K562 (cell line): ENCODE data around the gene CFAP251. TPM values are rescaled to one million over a fixed set of nuclear protein-coding genes. Genes with fewer than 3 reads are reported as not detected.

ENCODE experiments used
- BCOR ChIP-seq: fragments of 450-650 bp; IDR thresholded peaks from 2 replicates; pipeline ENCODE4 v1.6.1; 2016
- EP300 ChIP-seq: IDR thresholded peaks from 2 replicates; pipeline ENCODE4 v1.6.1; 2012; ENCODE audit warnings: low read length, improper control_type of control experiment
- HDAC8 ChIP-seq: fragments of 450-650 bp; IDR thresholded peaks from 2 replicates; pipeline ENCODE4 v1.6.1; 2016; ENCODE audit warnings: mild to moderate bottlenecking, missing genetic modification characterization, moderate library complexity, missing compliant biosample characterization
- HEY1 ChIP-seq: fragments of 250-450 bp; sonication (Bioruptor Pico); IDR thresholded peaks from 2 replicates; pipeline ENCODE4 v1.5.0; 2020; ENCODE audit warnings: mild to moderate bottlenecking, moderate library complexity, borderline replicate concordance
- HLTF ChIP-seq: fragments of 450-650 bp; IDR thresholded peaks from 2 replicates; pipeline ENCODE4 v1.6.1; 2016
- L3MBTL2 ChIP-seq: fragments of 450-650 bp; IDR thresholded peaks from 2 replicates; pipeline ENCODE4 v1.6.1; 2016; ENCODE audit warnings: mild to moderate bottlenecking, moderate library complexity
- NCOA4 ChIP-seq: fragments of 450-650 bp; IDR thresholded peaks from 2 replicates; pipeline ENCODE4 v1.6.1; 2018; ENCODE audit warnings: mild to moderate bottlenecking; ENCODE audit not compliant: partially characterized antibody
- NFATC3 ChIP-seq: fragments of 450-650 bp; IDR thresholded peaks from 2 replicates; pipeline ENCODE4 v1.6.1; 2017; ENCODE audit warnings: mild to moderate bottlenecking
- POLR2AphosphoS5 ChIP-seq: IDR thresholded peaks from 2 replicates; pipeline ENCODE4 v1.6.1; 2011; ENCODE audit warnings: mild to moderate bottlenecking, low read depth, low read length, moderate library complexity; ENCODE audit not compliant: control insufficient read depth, insufficient read depth
- POLR3A ChIP-seq: IDR thresholded peaks from 2 replicates; pipeline ENCODE4 v1.6.1; 2011; ENCODE audit warnings: borderline replicate concordance, mild to moderate bottlenecking, moderate library complexity; ENCODE audit not compliant: insufficient read length, insufficient read depth; ENCODE audit errors: extremely low read depth
- RBM34 ChIP-seq: fragments of 200-400 bp; formaldehyde crosslinking; IDR thresholded peaks from 2 replicates; pipeline ENCODE4 v1.6.1; 2018; ENCODE audit warnings: low read length, borderline replicate concordance; ENCODE audit not compliant: insufficient read depth
- SIN3A ChIP-seq, 2 experiments: fragments of 150-350 bp in 1 of 2; IDR thresholded peaks; 2 replicates each; pipeline ENCODE4 v1.6.1; 2011 to 2016; ENCODE audit warnings: borderline replicate concordance in 2 of 2, low read depth in 2 of 2, low read length in 2 of 2, mild to moderate bottlenecking in 2 of 2, moderate library complexity in 2 of 2; ENCODE audit not compliant: control insufficient read depth in 1 of 2
- TAF1 ChIP-seq: IDR thresholded peaks from 2 replicates; pipeline ENCODE4 v1.6.1; 2011; ENCODE audit warnings: mild to moderate bottlenecking, low read length, moderate library complexity; ENCODE audit not compliant: insufficient read depth, control insufficient read depth, severe bottlenecking; ENCODE audit errors: extremely low read depth
- ZBTB17 ChIP-seq: fragments of 450-650 bp; formaldehyde crosslinking; IDR thresholded peaks from 2 replicates; pipeline ENCODE4 v1.4.0; 2020; ENCODE audit warnings: mild to moderate bottlenecking
- ZNF354B ChIP-seq: fragments of 250-450 bp; sonication (Bioruptor Pico); IDR thresholded peaks from 2 replicates; pipeline ENCODE4 v1.4.0; 2020
- ZNF41 ChIP-seq: fragments of 250-450 bp; sonication (Bioruptor Pico); conservative IDR thresholded peaks from 2 replicates; pipeline ENCODE4 v1.4.0; 2020; ENCODE audit warnings: mild to moderate bottlenecking
- ZNF77 ChIP-seq: fragments of 250-450 bp; sonication (Bioruptor Pico); IDR thresholded peaks from 2 replicates; pipeline ENCODE4 v1.5.0; 2020
- polyA plus RNA-seq, 8 experiments: library from polyadenylated mRNA; depleted of rRNA in 4 of 8; stranded (reverse) in 5 of 8; unstranded in 3 of 8; fragments of >200 nt; fragmentation: Nextera tagmentation in 2 of 8; fragmentation: Illumina TruSeq in 1 of 8; extraction: Ambion mirVana in 2 of 8; extraction: Trizol in 1 of 8; gene quantifications; 2 replicates each; pipeline versions ENCODE4 v1.2.1 to v1.2.3, GENCODE V29; 2011 to 2014; ENCODE audit warnings: inconsistent platforms in 1 of 8, missing spikeins in 1 of 8
- total RNA-seq, 7 experiments: library from RNA; depleted of rRNA in 6 of 7; stranded (reverse); fragments of >200 nt in 6 of 7; fragmentation: Illumina TruSeq in 2 of 7; extraction: Trizol in 2 of 7; gene quantifications; 2 replicates each; pipeline versions ENCODE4 v1.2.1 to v1.2.3, GENCODE V29; 2011 to 2021; ENCODE audit warnings: low replicate concordance in 1 of 7
- TF ChIP-seq, protein P1 (sequence below): fragments of 250-450 bp; sonication (Bioruptor Pico); IDR thresholded peaks from 2 replicates; pipeline ENCODE4 v1.4.0; 2020
- TF ChIP-seq, protein P2 (sequence below): fragments of 250-450 bp; sonication (Bioruptor Pico); IDR thresholded peaks from 2 replicates; pipeline ENCODE4 v1.5.1; 2021; ENCODE audit warnings: mild to moderate bottlenecking
- TF ChIP-seq, protein P3 (sequence below): sonication (generic); formaldehyde crosslinking; IDR thresholded peaks from 2 replicates; pipeline ENCODE4 v1.9.0; 2022; ENCODE audit warnings: mild to moderate bottlenecking, missing genetic modification reagents

The CFAP251 gene
- total and polyA plus RNA-seq, 9 of the 15 experiments (the other 6 are each of a cell fraction or from before 2014, with no cell fraction given): 16.6 to 31.0 (median 19.1) TPM

DNA sequence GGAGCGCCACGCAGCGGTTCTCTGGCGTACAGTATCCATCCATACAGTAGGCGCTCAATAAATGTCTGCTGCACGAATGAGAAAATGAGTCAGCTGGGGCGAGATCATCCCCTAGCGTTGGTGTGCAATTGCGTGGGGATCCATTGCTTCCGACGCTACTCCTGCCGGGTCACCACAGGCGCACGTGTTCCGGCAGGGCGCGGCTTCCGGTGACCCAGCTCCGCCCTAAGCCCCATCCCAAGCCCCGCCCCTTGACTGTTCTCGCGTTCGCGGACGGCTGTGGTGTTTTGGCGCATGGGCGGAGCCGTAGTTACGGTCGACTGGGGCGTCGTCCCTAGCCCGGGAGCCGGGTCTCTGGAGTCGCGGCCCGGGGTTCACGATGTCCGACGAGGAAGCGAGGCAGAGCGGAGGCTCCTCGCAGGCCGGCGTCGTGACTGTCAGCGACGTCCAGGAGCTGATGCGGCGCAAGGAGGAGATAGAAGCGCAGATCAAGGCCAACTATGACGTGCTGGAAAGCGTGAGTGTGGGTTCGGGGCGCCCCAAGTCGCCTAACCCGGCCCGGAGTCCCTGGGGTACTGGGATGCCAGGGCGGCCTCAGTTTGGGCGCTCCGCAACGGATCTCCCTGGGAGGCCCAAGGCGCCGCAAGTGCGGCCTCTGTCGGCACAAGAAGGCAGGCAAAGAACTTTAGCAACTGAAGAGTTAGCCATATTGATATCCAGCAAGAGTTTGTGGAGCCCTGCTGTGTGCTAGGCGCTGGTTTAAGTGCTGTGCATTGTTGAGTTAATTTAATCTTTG is 29.7 kb upstream of the CFAP251 start, which contains the start of gene PSMD9 (continued):
- TF ChIP-seq ZBTB17 (peak; percentile 51; the same call in 1 of the 2 replicates), NFATC3 (no peak), HLTF (peak; percentile 51; the same call in 1 of the 2 replicates), HEY1 (CRISPR knock-in tag) (no peak), ZNF354B (CRISPR knock-in tag) (no peak), ZNF77 (CRISPR knock-in tag) (no peak), EP300 (peak; percentile 82), HDAC8 (tag) (peak; percentile 13; the same call in 1 of the 2 replicates), RBM34 (no peak), SIN3A (IDR thresholded peaks at IDR 0.05; ENCODE audit: borderline replicate concordance in 2 of 2, control insufficient read depth in 1 of 2, low read depth in 2 of 2, low read length in 2 of 2) (peak in 1 of 2 experiments; percentile 78; a peak in 1 of 4 replicates), BCOR (peak; percentile 84), POLR2AphosphoS5 (peak; percentile 74), POLR3A (no peak), L3MBTL2 (peak; percentile 95), NCOA4 (no peak), TAF1 (peak; percentile 77), ZNF41 (CRISPR knock-in tag) (0 out of 2 replicates have a peak, but pooled peaks have one; percentile 6)
- TF ChIP-seq, protein P1, sequence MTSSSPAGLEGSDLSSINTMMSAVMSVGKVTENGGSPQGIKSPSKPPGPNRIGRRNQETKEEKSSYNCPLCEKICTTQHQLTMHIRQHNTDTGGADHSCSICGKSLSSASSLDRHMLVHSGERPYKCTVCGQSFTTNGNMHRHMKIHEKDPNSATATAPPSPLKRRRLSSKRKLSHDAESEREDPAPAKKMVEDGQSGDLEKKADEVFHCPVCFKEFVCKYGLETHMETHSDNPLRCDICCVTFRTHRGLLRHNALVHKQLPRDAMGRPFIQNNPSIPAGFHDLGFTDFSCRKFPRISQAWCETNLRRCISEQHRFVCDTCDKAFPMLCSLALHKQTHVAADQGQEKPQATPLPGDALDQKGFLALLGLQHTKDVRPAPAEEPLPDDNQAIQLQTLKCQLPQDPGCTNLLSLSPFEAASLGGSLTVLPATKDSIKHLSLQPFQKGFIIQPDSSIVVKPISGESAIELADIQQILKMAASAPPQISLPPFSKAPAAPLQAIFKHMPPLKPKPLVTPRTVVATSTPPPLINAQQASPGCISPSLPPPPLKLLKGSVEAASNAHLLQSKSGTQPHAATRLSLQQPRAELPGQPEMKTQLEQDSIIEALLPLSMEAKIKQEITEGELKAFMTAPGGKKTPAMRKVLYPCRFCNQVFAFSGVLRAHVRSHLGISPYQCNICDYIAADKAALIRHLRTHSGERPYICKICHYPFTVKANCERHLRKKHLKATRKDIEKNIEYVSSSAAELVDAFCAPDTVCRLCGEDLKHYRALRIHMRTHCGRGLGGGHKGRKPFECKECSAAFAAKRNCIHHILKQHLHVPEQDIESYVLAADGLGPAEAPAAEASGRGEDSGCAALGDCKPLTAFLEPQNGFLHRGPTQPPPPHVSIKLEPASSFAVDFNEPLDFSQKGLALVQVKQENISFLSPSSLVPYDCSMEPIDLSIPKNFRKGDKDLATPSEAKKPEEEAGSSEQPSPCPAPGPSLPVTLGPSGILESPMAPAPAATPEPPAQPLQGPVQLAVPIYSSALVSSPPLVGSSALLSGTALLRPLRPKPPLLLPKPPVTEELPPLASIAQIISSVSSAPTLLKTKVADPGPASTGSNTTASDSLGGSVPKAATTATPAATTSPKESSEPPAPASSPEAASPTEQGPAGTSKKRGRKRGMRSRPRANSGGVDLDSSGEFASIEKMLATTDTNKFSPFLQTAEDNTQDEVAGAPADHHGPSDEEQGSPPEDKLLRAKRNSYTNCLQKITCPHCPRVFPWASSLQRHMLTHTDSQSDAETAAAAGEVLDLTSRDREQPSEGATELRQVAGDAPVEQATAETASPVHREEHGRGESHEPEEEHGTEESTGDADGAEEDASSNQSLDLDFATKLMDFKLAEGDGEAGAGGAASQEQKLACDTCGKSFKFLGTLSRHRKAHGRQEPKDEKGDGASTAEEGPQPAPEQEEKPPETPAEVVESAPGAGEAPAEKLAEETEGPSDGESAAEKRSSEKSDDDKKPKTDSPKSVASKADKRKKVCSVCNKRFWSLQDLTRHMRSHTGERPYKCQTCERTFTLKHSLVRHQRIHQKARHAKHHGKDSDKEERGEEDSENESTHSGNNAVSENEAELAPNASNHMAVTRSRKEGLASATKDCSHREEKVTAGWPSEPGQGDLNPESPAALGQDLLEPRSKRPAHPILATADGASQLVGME (CRISPR knock-in tag): no peak
- TF ChIP-seq, protein P2, sequence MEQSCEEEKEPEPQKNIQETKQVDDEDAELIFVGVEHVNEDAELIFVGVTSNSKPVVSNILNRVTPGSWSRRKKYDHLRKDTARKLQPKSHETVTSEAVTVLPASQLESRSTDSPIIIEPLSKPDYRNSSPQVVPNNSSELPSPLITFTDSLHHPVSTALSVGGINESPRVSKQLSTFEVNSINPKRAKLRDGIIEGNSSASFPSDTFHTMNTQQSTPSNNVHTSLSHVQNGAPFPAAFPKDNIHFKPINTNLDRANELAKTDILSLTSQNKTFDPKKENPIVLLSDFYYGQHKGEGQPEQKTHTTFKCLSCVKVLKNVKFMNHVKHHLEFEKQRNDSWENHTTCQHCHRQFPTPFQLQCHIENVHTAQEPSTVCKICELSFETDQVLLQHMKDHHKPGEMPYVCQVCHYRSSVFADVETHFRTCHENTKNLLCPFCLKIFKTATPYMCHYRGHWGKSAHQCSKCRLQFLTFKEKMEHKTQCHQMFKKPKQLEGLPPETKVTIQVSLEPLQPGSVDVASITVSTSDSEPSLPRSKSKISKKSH (CRISPR knock-in tag): no peak
- TF ChIP-seq, protein P3, sequence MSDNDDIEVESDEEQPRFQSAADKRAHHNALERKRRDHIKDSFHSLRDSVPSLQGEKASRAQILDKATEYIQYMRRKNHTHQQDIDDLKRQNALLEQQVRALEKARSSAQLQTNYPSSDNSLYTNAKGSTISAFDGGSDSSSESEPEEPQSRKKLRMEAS (CRISPR knock-in tag): peak; percentile 99
